ENCODE data around the gene LRFN3.

LRFN3 gene

GRCh38 chr19:35937345-35938281 is 1.4 kb downstream of the LRFN3 start:
- peak; percentile 15 for ATAC-seq
- TF ChIP-seq SNAI2 (CRISPR knock-in tag; IDR thresholded peaks at IDR 0.05) (no peak), OSR1 (CRISPR knock-in tag; IDR thresholded peaks at IDR 0.05) (no peak), GLIS3 (CRISPR knock-in tag; IDR thresholded peaks at IDR 0.05) (no peak), PPARA (CRISPR knock-in tag; IDR thresholded peaks at IDR 0.05; ENCODE audit: borderline replicate concordance) (no peak), ESRRG (CRISPR knock-in tag; IDR thresholded peaks at IDR 0.05) (no peak), RARB (CRISPR knock-in tag; IDR thresholded peaks at IDR 0.05) (no peak), ZNF565 (CRISPR knock-in tag; conservative IDR thresholded peaks at IDR 0.05; ENCODE audit: low read depth) (no peak), ZFP3 (CRISPR knock-in tag; IDR thresholded peaks at IDR 0.05) (no peak), CSDC2 (CRISPR knock-in tag; IDR thresholded peaks at IDR 0.05) (no peak), ZFP30 (CRISPR knock-in tag; IDR thresholded peaks at IDR 0.05) (no peak), TOX (CRISPR knock-in tag; IDR thresholded peaks at IDR 0.05; ENCODE audit: borderline replicate concordance) (no peak)
- TF ChIP-seq, protein P1, sequence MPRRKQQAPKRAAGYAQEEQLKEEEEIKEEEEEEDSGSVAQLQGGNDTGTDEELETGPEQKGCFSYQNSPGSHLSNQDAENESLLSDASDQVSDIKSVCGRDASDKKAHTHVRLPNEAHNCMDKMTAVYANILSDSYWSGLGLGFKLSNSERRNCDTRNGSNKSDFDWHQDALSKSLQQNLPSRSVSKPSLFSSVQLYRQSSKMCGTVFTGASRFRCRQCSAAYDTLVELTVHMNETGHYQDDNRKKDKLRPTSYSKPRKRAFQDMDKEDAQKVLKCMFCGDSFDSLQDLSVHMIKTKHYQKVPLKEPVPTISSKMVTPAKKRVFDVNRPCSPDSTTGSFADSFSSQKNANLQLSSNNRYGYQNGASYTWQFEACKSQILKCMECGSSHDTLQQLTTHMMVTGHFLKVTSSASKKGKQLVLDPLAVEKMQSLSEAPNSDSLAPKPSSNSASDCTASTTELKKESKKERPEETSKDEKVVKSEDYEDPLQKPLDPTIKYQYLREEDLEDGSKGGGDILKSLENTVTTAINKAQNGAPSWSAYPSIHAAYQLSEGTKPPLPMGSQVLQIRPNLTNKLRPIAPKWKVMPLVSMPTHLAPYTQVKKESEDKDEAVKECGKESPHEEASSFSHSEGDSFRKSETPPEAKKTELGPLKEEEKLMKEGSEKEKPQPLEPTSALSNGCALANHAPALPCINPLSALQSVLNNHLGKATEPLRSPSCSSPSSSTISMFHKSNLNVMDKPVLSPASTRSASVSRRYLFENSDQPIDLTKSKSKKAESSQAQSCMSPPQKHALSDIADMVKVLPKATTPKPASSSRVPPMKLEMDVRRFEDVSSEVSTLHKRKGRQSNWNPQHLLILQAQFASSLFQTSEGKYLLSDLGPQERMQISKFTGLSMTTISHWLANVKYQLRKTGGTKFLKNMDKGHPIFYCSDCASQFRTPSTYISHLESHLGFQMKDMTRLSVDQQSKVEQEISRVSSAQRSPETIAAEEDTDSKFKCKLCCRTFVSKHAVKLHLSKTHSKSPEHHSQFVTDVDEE (CRISPR knock-in tag; IDR thresholded peaks at IDR 0.05) = no peak
- TF ChIP-seq, protein P2, sequence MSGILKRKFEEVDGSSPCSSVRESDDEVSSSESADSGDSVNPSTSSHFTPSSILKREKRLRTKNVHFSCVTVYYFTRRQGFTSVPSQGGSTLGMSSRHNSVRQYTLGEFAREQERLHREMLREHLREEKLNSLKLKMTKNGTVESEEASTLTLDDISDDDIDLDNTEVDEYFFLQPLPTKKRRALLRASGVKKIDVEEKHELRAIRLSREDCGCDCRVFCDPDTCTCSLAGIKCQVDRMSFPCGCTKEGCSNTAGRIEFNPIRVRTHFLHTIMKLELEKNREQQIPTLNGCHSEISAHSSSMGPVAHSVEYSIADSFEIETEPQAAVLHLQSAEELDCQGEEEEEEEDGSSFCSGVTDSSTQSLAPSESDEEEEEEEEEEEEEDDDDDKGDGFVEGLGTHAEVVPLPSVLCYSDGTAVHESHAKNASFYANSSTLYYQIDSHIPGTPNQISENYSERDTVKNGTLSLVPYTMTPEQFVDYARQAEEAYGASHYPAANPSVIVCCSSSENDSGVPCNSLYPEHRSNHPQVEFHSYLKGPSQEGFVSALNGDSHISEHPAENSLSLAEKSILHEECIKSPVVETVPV (CRISPR knock-in tag; IDR thresholded peaks at IDR 0.05) = no peak

GRCh38 chr19:35938282-35939224 is 2.4 kb downstream of the LRFN3 start:
- no peak for ATAC-seq

GRCh38 chr19:35939307-35940077 is 3.3 kb downstream of the LRFN3 start:
- no peak for ATAC-seq
- no peak for TF ChIP-seq TCF4 (CRISPR knock-in tag; IDR thresholded peaks at IDR 0.05; ENCODE audit: borderline replicate concordance)
- TF ChIP-seq ZFP30 (CRISPR knock-in tag; IDR thresholded peaks at IDR 0.05) = no peak
- TF ChIP-seq GLIS3 (CRISPR knock-in tag; IDR thresholded peaks at IDR 0.05) = no peak
- no peak for TF ChIP-seq ISL1 (CRISPR knock-in tag; IDR thresholded peaks at IDR 0.05)
- no peak for TF ChIP-seq CSDC2 (CRISPR knock-in tag; IDR thresholded peaks at IDR 0.05)
- no peak for TF ChIP-seq ZFP3 (CRISPR knock-in tag; IDR thresholded peaks at IDR 0.05)
- TF ChIP-seq ZNF565 (CRISPR knock-in tag; conservative IDR thresholded peaks at IDR 0.05; ENCODE audit: low read depth) = no peak
- TF ChIP-seq, protein P3, sequence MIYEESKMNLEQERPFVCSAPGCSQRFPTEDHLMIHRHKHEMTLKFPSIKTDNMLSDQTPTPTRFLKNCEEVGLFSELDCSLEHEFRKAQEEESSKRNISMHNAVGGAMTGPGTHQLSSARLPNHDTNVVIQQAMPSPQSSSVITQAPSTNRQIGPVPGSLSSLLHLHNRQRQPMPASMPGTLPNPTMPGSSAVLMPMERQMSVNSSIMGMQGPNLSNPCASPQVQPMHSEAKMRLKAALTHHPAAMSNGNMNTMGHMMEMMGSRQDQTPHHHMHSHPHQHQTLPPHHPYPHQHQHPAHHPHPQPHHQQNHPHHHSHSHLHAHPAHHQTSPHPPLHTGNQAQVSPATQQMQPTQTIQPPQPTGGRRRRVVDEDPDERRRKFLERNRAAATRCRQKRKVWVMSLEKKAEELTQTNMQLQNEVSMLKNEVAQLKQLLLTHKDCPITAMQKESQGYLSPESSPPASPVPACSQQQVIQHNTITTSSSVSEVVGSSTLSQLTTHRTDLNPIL (CRISPR knock-in tag; IDR thresholded peaks at IDR 0.05; ENCODE audit: low read depth) = no peak
- TF ChIP-seq BACH2 (CRISPR knock-in tag; IDR thresholded peaks at IDR 0.05; ENCODE audit: borderline replicate concordance) = no peak
- TF ChIP-seq, protein P4, sequence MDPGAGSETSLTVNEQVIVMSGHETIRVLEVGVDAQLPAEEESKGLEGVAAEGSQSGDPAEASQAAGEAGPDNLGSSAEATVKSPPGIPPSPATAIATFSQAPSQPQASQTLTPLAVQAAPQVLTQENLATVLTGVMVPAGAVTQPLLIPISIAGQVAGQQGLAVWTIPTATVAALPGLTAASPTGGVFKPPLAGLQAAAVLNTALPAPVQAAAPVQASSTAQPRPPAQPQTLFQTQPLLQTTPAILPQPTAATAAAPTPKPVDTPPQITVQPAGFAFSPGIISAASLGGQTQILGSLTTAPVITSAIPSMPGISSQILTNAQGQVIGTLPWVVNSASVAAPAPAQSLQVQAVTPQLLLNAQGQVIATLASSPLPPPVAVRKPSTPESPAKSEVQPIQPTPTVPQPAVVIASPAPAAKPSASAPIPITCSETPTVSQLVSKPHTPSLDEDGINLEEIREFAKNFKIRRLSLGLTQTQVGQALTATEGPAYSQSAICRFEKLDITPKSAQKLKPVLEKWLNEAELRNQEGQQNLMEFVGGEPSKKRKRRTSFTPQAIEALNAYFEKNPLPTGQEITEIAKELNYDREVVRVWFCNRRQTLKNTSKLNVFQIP (CRISPR knock-in tag; IDR thresholded peaks at IDR 0.05; ENCODE audit: borderline replicate concordance, low read depth) = no peak
- TF ChIP-seq TOX (CRISPR knock-in tag; IDR thresholded peaks at IDR 0.05; ENCODE audit: borderline replicate concordance) = no peak
- TF ChIP-seq SNAI2 (CRISPR knock-in tag; IDR thresholded peaks at IDR 0.05) = no peak
- no peak for TF ChIP-seq ZNF8 (CRISPR knock-in tag; IDR thresholded peaks at IDR 0.05)
- no peak for TF ChIP-seq PPARA (CRISPR knock-in tag; IDR thresholded peaks at IDR 0.05; ENCODE audit: borderline replicate concordance)
- no peak for TF ChIP-seq RARB (CRISPR knock-in tag; IDR thresholded peaks at IDR 0.05)

More at GRCh38 chr19:35938282-35939224, 2.4 kb downstream of the LRFN3 start:
- TF ChIP-seq SNAI2 (CRISPR knock-in tag; IDR thresholded peaks at IDR 0.05) (no peak), ESRRG (CRISPR knock-in tag; IDR thresholded peaks at IDR 0.05) (no peak), ZFP30 (CRISPR knock-in tag; IDR thresholded peaks at IDR 0.05) (no peak), ZNF70 (CRISPR knock-in tag; IDR thresholded peaks at IDR 0.05) (no peak), TCF4 (CRISPR knock-in tag; IDR thresholded peaks at IDR 0.05; ENCODE audit: borderline replicate concordance) (no peak), RARB (CRISPR knock-in tag; IDR thresholded peaks at IDR 0.05) (no peak), GLIS3 (CRISPR knock-in tag; IDR thresholded peaks at IDR 0.05) (no peak), ZNF565 (CRISPR knock-in tag; conservative IDR thresholded peaks at IDR 0.05; ENCODE audit: low read depth) (no peak), ARNTL (CRISPR knock-in tag; IDR thresholded peaks at IDR 0.05; ENCODE audit: borderline replicate concordance, low read depth) (no peak), ZC3H10 (CRISPR knock-in tag; IDR thresholded peaks at IDR 0.05) (no peak)
- TF ChIP-seq, protein P4 (CRISPR knock-in tag; IDR thresholded peaks at IDR 0.05; ENCODE audit: borderline replicate concordance, low read depth) = no peak

All from SK-N-SH treated with all-trans-retinoic acid at 6 μM for 48 hours (cell line).